Measurements from ENCODE around the gene FKBP1B. TPM values are rescaled to one million over a fixed set of nuclear protein-coding genes. Genes with fewer than 3 reads are reported as not detected.

FKBP1B gene
- total RNA-seq, 4 donors from 2014 or later: 6.4 to 82.1 (median 6.8) TPM

- intact Hi-C loops (cut with DNase I; ENCODE audit: low total_unique reads): no loop called here
- Histone ChIP-seq H3K4me3 (no peak overlapping the region), H3K4me1 (no peaks in the 10 kb centered on the region), H3K9me3 (no peaks in the 10 kb centered on the region), H3K27ac (no peak overlapping the region), H3K27me3 (no peaks in the 10 kb centered on the region), H3K36me3 (no peaks in the 10 kb centered on the region)
- DNase-seq: no peak
- TF ChIP-seq POLR2A (IDR thresholded peaks at IDR 0.05) (no peak), CTCF (IDR thresholded peaks at IDR 0.05) (no peak)
These were observed 33.2 kb upstream of the FKBP1B start for GRCh38 chr2:24016376-24016761.

GRCh38 chr2:24016853-24017703 is 32.5 kb upstream of the FKBP1B start:
- no peak overlapping the region for H3K4me3 ChIP-seq
- DNase-seq: no peak
- intact Hi-C loops (cut with DNase I; ENCODE audit: low total_unique reads): no loop called here
- H3K36me3 ChIP-seq: no peaks in the 10 kb centered on the region
- H3K27ac ChIP-seq: no peak overlapping the region
- no peaks in the 10 kb centered on the region for H3K9me3 ChIP-seq
- H3K4me1 ChIP-seq: no peaks in the 10 kb centered on the region
- H3K27me3 ChIP-seq: no peaks in the 10 kb centered on the region
- TF ChIP-seq POLR2A (IDR thresholded peaks at IDR 0.05) (no peak), CTCF (IDR thresholded peaks at IDR 0.05) (no peak)

- Histone ChIP-seq H3K9me3 (no peaks in the 10 kb centered on the region), H3K4me3 (no peak overlapping the region), H3K4me1 (no peaks in the 10 kb centered on the region), H3K27me3 (no peaks in the 10 kb centered on the region), H3K36me3 (no peaks in the 10 kb centered on the region), H3K27ac (no peak overlapping the region)
- intact Hi-C loops (cut with DNase I; ENCODE audit: low total_unique reads): no loop called here
- TF ChIP-seq CTCF (IDR thresholded peaks at IDR 0.05) (no peak), POLR2A (IDR thresholded peaks at IDR 0.05) (no peak)
- DNase-seq: no peak
These were observed 31.8 kb upstream of the FKBP1B start for GRCh38 chr2:24017711-24018110.

GRCh38 chr2:24018241-24018640 is 31.3 kb upstream of the FKBP1B start:
- intact Hi-C loops (cut with DNase I; ENCODE audit: low total_unique reads): no loop called here
- Histone ChIP-seq H3K36me3 (no peaks in the 10 kb centered on the region), H3K9me3 (no peaks in the 10 kb centered on the region), H3K27me3 (no peaks in the 10 kb centered on the region), H3K4me3 (no peak overlapping the region), H3K27ac (no peak overlapping the region), H3K4me1 (no peaks in the 10 kb centered on the region)
- no peak for DNase-seq
- TF ChIP-seq POLR2A (IDR thresholded peaks at IDR 0.05) (no peak), CTCF (IDR thresholded peaks at IDR 0.05) (no peak)

- Histone ChIP-seq H3K27me3 (no peaks in the 10 kb centered on the region), H3K36me3 (no peaks in the 10 kb centered on the region), H3K9me3 (no peaks in the 10 kb centered on the region), H3K4me3 (no peak overlapping the region), H3K4me1 (no peaks in the 10 kb centered on the region), H3K27ac (no peak overlapping the region)
- intact Hi-C loops (cut with DNase I; ENCODE audit: low total_unique reads): no loop called here
- TF ChIP-seq POLR2A (IDR thresholded peaks at IDR 0.05) (no peak), CTCF (IDR thresholded peaks at IDR 0.05) (no peak)
- no peak for DNase-seq
These were observed 29.8 kb upstream of the FKBP1B start for GRCh38 chr2:24019729-24020128.
